Endometrial microvascular endothelial cells (primary cell): Measurements from ENCODE around the gene ZP4. TPM values are rescaled to one million over a fixed set of nuclear protein-coding genes. Genes with fewer than 3 reads are reported as not detected.

Experiments used
- in situ Hi-C: cut with HindIII; loops from 2 replicates; pipeline ENCODE4 v1.10.0; 2017; ENCODE audit warnings: low sequenced_read_pairs, low pct_unique_long_range_greater_than_20kb; ENCODE audit errors: inconsistent ontology term
- total RNA-seq: library from RNA; depleted of rRNA; stranded (reverse); fragments of >200 nt; gene quantifications from one replicate; pipeline ENCODE4 v1.2.3, GENCODE V29; 2015; ENCODE audit errors: inconsistent ontology term

Gene ZP4
- total RNA-seq, 1 donor from 2014 or later, result not detected

DNA sequence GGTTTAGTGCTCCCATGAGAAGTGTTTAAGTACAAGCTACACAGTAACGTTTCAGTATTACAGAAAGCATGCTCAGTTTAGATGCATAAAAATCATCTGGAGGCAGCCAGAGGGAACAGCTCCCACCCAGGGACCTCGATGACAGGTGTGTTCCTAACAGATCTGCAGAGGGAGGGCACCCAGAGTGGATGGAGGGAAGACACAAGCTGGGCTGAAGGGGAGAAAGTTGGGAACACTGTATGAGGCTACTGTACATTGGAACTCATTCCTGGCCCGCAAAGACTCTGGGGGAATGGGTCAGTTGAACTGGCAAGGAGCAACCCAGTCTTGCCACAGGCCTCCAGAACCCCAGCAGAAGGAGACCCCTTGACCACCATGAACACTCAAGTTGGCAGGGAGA lies 52.4 kb downstream of the ZP4 start:
- in situ Hi-C loops, result no loop called here

DNA sequence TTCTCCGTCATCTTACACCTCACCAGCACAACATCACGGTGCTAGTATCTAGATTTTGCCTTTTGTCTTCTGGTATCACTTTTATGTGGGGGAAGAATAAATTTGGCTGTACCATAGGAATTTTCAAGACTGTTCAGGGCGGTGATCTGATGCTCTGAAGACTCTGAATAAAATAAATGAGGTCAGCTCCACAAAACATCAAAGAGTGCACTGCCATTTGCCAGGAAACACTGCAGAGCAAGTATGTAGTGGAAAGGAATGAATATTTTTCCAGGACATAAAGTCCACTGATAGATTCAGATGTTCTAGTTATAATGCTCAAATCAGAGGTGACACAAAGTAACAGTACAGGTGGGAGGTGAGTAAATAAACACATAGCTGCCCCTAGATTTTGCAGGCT lies 56.3 kb downstream of the ZP4 start:
- in situ Hi-C loops, result no loop called here

DNA sequence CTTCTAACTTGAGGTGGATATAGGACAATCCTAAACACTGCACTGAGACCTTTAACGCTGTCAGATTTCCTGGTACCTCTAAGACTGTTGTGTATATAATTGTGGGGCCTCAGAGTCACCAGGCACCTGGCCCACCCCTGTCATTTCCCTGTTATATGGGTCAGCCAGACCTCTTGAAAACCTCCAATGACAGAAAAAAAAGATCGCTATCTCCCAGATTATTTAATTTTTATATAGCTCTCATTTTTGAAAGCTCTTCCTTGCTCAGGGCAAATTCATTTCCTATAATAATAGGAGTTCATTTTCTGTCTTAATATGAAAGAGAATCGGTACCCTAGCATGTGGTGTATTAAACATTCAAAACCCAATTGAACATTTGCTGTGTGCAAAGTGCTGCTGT lies 56.7 kb downstream of the ZP4 start:
- in situ Hi-C loops, result no loop called here

DNA sequence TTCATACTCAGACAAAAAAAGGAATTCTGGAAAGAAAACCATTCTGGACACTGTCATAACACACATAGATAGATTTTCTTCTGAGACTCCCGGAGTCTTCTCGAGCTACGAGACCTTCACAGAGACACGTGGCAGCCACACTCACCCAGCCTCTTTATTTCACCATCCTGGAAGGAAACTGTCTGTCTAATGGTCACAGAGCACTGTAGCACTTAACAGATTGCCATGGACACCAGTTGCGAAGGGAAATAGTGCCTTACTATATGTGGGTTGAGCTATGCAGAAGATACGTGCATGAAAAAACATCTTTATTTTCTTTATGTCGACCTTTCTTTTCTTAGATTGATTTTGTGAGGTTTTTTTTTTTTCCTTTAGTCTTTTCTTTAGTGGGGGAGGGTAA lies 57.9 kb downstream of the ZP4 start:
- in situ Hi-C loops, result no loop called here
